Gastrocnemius medialis (tissue), 4 donors: ENCODE results near the gene DGKE.

Experiments
- CTCF ChIP-seq, 5 experiments: fragments of 450-650 bp in 3 of 5; fragments of 200-600 bp in 2 of 5; sonication (generic) in 2 of 5; IDR thresholded peaks in 4 of 5; conservative IDR thresholded peaks in 1 of 5; 1 replicate in 4 of 5; 2 replicates in 1 of 5; pipeline ENCODE4 v1.5.1; 2016 to 2019; ENCODE audit warnings: antibody characterized with exemption in 5 of 5, mild to moderate bottlenecking in 3 of 5, moderate library complexity in 3 of 5
- POLR2A ChIP-seq, 2 donors: fragments of 450-650 bp; IDR thresholded peaks; one replicate each; pipeline ENCODE4 v1.6.1; 2017; ENCODE audit warnings: antibody characterized with exemption in 2 of 2, mild to moderate bottlenecking in 2 of 2, moderate library complexity in 2 of 2

GRCh38 chr17:56817066-56817465, 16.9 kb upstream of the DGKE start:
- no peak for TF ChIP-seq CTCF (IDR thresholded peaks at IDR 0.05 in 4 of 5, conservative IDR thresholded peaks at IDR 0.05 in 1 of 5)
- TF ChIP-seq POLR2A (IDR thresholded peaks at IDR 0.05): no peak
